ENCODE results near the gene PIK3R2. TPM values are rescaled to one million over a fixed set of nuclear protein-coding genes. Genes with fewer than 3 reads are reported as not detected.

PIK3R2 gene
- polyA plus RNA-seq, 1 donor (not counting 4 experiments of a cell fraction or from before 2014, with no cell fraction given): 13.9 TPM

DNA sequence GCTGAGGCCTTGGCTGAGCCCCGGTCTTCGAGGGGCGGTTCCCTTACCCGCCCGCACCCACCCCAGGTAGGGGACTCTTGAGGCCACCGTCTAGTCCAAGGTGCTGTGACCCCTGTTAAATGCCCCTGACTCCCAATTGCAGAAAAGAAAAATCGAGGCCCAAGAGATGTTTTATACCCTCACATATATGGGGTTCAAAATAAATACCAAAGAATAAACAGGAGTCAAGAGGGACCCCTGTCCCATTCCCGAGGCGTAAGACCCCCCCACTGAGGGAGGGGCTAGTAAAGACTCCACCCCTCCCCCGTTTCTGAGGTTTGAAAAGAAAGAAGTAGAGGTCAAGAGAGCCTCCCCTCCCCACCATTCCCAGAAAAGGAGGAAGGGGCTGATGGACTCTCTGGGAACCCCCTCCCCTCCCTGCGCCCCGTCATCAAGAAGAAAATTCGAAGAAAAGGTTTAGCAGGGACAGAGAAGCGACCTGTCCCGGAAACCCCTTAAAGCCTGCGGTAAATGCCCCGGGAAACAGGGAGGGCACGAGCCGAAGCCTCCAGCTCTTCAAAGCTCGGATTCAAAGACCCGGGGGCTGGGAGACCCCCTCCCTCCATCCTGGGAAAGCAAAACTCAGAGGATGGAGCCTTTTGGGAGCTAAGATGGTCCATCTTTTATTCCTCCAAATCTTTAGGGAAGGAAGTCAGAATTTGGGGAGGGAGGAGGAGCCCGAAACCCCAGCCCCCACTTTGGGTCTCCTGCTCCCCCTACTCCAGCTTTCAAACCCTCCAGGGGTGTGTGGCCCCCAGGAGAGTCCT is 51.6 kb downstream of the PIK3R2 start:
- DNase-seq (ENCODE audit: low read depth, low spot score): no peak
- Histone ChIP-seq H3K4me1 (ENCODE audit: control insufficient read depth, extremely low read depth, insufficient read depth, low read length) (peaks cover 20% of the 10 kb centered on the region), H4K20me1 (ENCODE audit: control insufficient read depth, extremely low read depth, insufficient read depth, low read length) (no peaks in the 10 kb centered on the region), H3K9me3 (ENCODE audit: control insufficient read depth, low read depth, low read length) (no peaks in the 10 kb centered on the region), H3K27me3 (ENCODE audit: control insufficient read depth, extremely low read depth, insufficient read depth, low read length) (peaks cover 2% of the 10 kb centered on the region), H3K27ac (ENCODE audit: control insufficient read depth, insufficient read depth, low read length) (peak overlapping the region; percentile 80), H3K4me2 (ENCODE audit: control insufficient read depth, extremely low read depth, insufficient read depth, low read depth, low read length) (peak overlapping the region; percentile 97), H3K79me2 (ENCODE audit: control insufficient read depth, insufficient read depth, low read length) (no peaks in the 10 kb centered on the region), H3K9ac (ENCODE audit: control insufficient read depth, extremely low read depth, insufficient read depth, low read length) (peak overlapping the region; percentile 77), H3K4me3 (ENCODE audit: control insufficient read depth in 2 of 3, extremely low read depth in 1 of 3, insufficient read depth in 2 of 3, low read depth in 1 of 3, low read length in 3 of 3) (peak overlapping the region; percentile 51 to 94 (median 86)), H2AFZ (ENCODE audit: control insufficient read depth, low read length) (peak overlapping the region; percentile 85), H3K36me3 (ENCODE audit: control insufficient read depth in 2 of 2, extremely low read depth in 1 of 2, insufficient read depth in 2 of 2, low read length in 2 of 2) (no peaks in the 10 kb centered on the region), H3K9me1 (ENCODE audit: control insufficient read depth, extremely low read depth, insufficient read depth, low read length) (no peaks in the 10 kb centered on the region)
- TF ChIP-seq EZH2 (IDR thresholded peaks at IDR 0.05; ENCODE audit: low read length) (no peak), CTCF (optimal IDR thresholded peaks at IDR 0.05 in 1 of 3, IDR thresholded peaks at IDR 0.05 in 1 of 3, conservative IDR thresholded peaks at IDR 0.05 in 1 of 3; ENCODE audit: extremely low read depth in 1 of 3, insufficient read depth in 2 of 3, low read length in 3 of 3) (no peak)
- no peak for FAIRE-seq
- dilution Hi-C loops (cut with MboI; ENCODE audit: extremely low pct_ligation_motif_present, low sequenced_read_pairs): no loop called here

DNA sequence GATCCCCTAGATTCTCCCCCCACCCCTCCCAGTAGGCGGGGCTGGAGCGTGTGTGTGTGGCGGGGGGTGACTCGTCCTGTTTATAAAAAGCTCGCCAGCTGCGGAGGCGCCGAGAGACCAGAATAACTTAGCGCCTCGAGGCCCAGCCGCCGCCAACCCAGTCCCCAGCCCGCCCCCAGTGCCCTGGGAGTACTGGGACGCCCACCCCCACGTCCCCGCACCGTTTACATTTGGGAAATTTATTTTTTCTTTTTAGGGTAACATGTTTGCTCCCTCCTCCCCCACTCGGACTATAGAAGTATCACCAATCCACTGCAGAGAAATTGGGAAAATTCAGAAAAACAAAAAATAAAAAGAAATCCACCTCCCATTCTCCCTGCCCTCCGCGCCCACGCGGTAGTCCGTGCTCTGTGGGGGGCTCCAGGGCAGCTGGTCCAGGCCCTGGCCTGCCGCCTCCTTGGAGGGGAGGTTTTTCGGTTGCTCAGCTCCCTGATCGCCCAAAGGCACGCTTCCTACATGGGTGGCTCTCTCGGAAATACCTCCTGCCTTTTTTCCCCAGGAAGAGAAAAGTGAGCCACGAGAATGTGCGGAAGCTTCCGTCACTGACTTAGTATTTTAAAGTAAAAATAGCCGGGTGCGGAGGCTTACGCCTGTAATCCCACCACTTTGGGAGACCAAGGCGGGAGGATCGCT is 52.4 kb downstream of the PIK3R2 start:
- peak overlapping the region; percentile 51 to 94 (median 86) for H3K4me3 ChIP-seq (ENCODE audit: control insufficient read depth in 2 of 3, extremely low read depth in 1 of 3, insufficient read depth in 2 of 3, low read depth in 1 of 3, low read length in 3 of 3)
- no peaks in the 10 kb centered on the region for H3K9me1 ChIP-seq (ENCODE audit: control insufficient read depth, extremely low read depth, insufficient read depth, low read length)
- TF ChIP-seq CTCF (optimal IDR thresholded peaks at IDR 0.05 in 1 of 3, IDR thresholded peaks at IDR 0.05 in 1 of 3, conservative IDR thresholded peaks at IDR 0.05 in 1 of 3; ENCODE audit: extremely low read depth in 1 of 3, insufficient read depth in 2 of 3, low read length in 3 of 3): no peak
- no peaks in the 10 kb centered on the region for H4K20me1 ChIP-seq (ENCODE audit: control insufficient read depth, extremely low read depth, insufficient read depth, low read length)
- H3K79me2 ChIP-seq (ENCODE audit: control insufficient read depth, insufficient read depth, low read length): no peaks in the 10 kb centered on the region
- DNase-seq (ENCODE audit: low read depth, low spot score): no peak
- H3K4me1 ChIP-seq (ENCODE audit: control insufficient read depth, extremely low read depth, insufficient read depth, low read length): peaks cover 20% of the 10 kb centered on the region
- peak overlapping the region; percentile 77 for H3K9ac ChIP-seq (ENCODE audit: control insufficient read depth, extremely low read depth, insufficient read depth, low read length)
- H3K27ac ChIP-seq (ENCODE audit: control insufficient read depth, insufficient read depth, low read length): peak overlapping the region; percentile 80
- H3K4me2 ChIP-seq (ENCODE audit: control insufficient read depth, extremely low read depth, insufficient read depth, low read depth, low read length): peak overlapping the region; percentile 97
- peaks cover 2% of the 10 kb centered on the region for H3K27me3 ChIP-seq (ENCODE audit: control insufficient read depth, extremely low read depth, insufficient read depth, low read length)
- FAIRE-seq: no peak
- H2AFZ ChIP-seq (ENCODE audit: control insufficient read depth, low read length): peak overlapping the region; percentile 85
- dilution Hi-C loops (cut with MboI; ENCODE audit: extremely low pct_ligation_motif_present, low sequenced_read_pairs): no loop called here
- no peaks in the 10 kb centered on the region for H3K36me3 ChIP-seq (ENCODE audit: control insufficient read depth in 2 of 2, extremely low read depth in 1 of 2, insufficient read depth in 2 of 2, low read length in 2 of 2)
- no peaks in the 10 kb centered on the region for H3K9me3 ChIP-seq (ENCODE audit: control insufficient read depth, low read depth, low read length)

All from keratinocyte (primary cell).